Neuronal stem cell (in vitro differentiated cells): ENCODE measurements around the gene SETD1A.

ENCODE experiments used
- DNase-seq: peaks from one replicate; pipeline ENCODE4 v3.0.0-alpha.2; 2013; ENCODE audit warnings: low spot score
- H2AFZ ChIP-seq: one replicate; pipeline ENCODE4 v1.6.1; 2013; ENCODE audit warnings: mild to moderate bottlenecking, low read length, inconsistent platforms
- H2AK5ac ChIP-seq: 2 replicates; pipeline ENCODE4 v1.6.1; 2013; ENCODE audit warnings: low read depth, mild to moderate bottlenecking, inconsistent platforms, low read length, moderate library complexity, mixed read lengths
- H2BK120ac ChIP-seq: 2 replicates; pipeline ENCODE4 v1.6.1; 2013; ENCODE audit warnings: low read depth, mild to moderate bottlenecking, inconsistent platforms, low read length, moderate library complexity, mixed read lengths
- H2BK12ac ChIP-seq: one replicate; pipeline ENCODE4 v1.6.1; 2013; ENCODE audit warnings: low read length, inconsistent platforms
- H2BK15ac ChIP-seq: 2 replicates; pipeline ENCODE4 v1.6.1; 2013; ENCODE audit warnings: mild to moderate bottlenecking, low read length, inconsistent platforms, mixed read lengths
- H2BK5ac ChIP-seq: one replicate; pipeline ENCODE4 v1.6.1; 2013; ENCODE audit warnings: inconsistent platforms, mild to moderate bottlenecking, low read length, moderate library complexity
- H3K14ac ChIP-seq: one replicate; pipeline ENCODE4 v1.6.1; 2013; ENCODE audit warnings: low read length, inconsistent platforms
- H3K18ac ChIP-seq: 2 replicates; pipeline ENCODE4 v1.6.1; 2013; ENCODE audit warnings: low read length, inconsistent platforms
- H3K23ac ChIP-seq: 2 replicates; pipeline ENCODE4 v1.6.1; 2013; ENCODE audit warnings: low read depth, mild to moderate bottlenecking, mixed read lengths, low read length, inconsistent platforms; ENCODE audit not compliant: poor library complexity
- H3K27ac ChIP-seq: replicated peaks from 3 replicates; pipeline ENCODE4 v1.5.1; 2013; ENCODE audit warnings: low read length, inconsistent platforms
- H3K27me3 ChIP-seq, 3 experiments: 2 replicates each; pipeline ENCODE4 v1.6.1; 2013; ENCODE audit warnings: low read length in 3 of 3, mild to moderate bottlenecking in 2 of 3, inconsistent platforms in 1 of 3, low read depth in 1 of 3, mixed read lengths in 1 of 3, moderate library complexity in 1 of 3; ENCODE audit not compliant: control insufficient read depth in 3 of 3, insufficient read depth in 3 of 3
- H3K36me3 ChIP-seq, 2 donors: replicated peaks in 1 of 2; 2 replicates each; pipeline ENCODE4 v1.6.1; 2013; ENCODE audit warnings: low read length in 2 of 2; ENCODE audit not compliant: control insufficient read depth in 2 of 2, insufficient read depth in 2 of 2
- H3K4ac ChIP-seq: 2 replicates; pipeline ENCODE4 v1.6.1; 2013; ENCODE audit warnings: inconsistent platforms, mild to moderate bottlenecking, low read length, moderate library complexity
- H3K4me1 ChIP-seq, 2 donors: 1 replicate in 1 of 2; 2 replicates in 1 of 2; pipeline ENCODE4 v1.6.1; 2013; ENCODE audit warnings: low read length in 2 of 2, low read depth in 1 of 2; ENCODE audit not compliant: control insufficient read depth in 2 of 2, insufficient read depth in 1 of 2
- H3K4me2 ChIP-seq: one replicate; pipeline ENCODE4 v1.6.1; 2013; ENCODE audit warnings: mild to moderate bottlenecking, low read length, inconsistent platforms; ENCODE audit not compliant: insufficient read depth, poor library complexity, severe bottlenecking
- H3K4me3 ChIP-seq, 2 donors: 2 replicates each; pipeline ENCODE4 v1.5.1; 2013; ENCODE audit warnings: low read length in 2 of 2, mild to moderate bottlenecking in 2 of 2, inconsistent platforms in 1 of 2, moderate library complexity in 1 of 2
- H3K79me1 ChIP-seq: one replicate; pipeline ENCODE4 v1.6.1; 2013; ENCODE audit warnings: low read depth, mild to moderate bottlenecking, inconsistent platforms, low read length, moderate library complexity
- H3K9ac ChIP-seq: one replicate; pipeline ENCODE4 v1.6.1; 2013; ENCODE audit warnings: mild to moderate bottlenecking, low read depth, low read length, inconsistent platforms; ENCODE audit not compliant: poor library complexity
- H3K9me3 ChIP-seq, 2 donors: replicated peaks in 1 of 2; 2 replicates each; pipeline versions ENCODE3 to v1.6.1; 2013; ENCODE audit warnings: low read length in 2 of 2, mild to moderate bottlenecking in 2 of 2, inconsistent platforms in 1 of 2, low read depth in 1 of 2, mixed read lengths in 1 of 2, moderate library complexity in 1 of 2; ENCODE audit not compliant: control insufficient read depth in 2 of 2, insufficient read depth in 1 of 2
- H4K8ac ChIP-seq: one replicate; pipeline ENCODE4 v1.6.1; 2013; ENCODE audit warnings: low read depth, mild to moderate bottlenecking, inconsistent platforms, low read length, moderate library complexity
- H4K91ac ChIP-seq: one replicate; pipeline ENCODE4 v1.6.1; 2013; ENCODE audit warnings: low read length, low read depth, mild to moderate bottlenecking, inconsistent platforms; ENCODE audit not compliant: poor library complexity
- WGBS, 2 donors: extraction: QIAGEN DNeasy Blood & Tissue Kit; methylation state at CpG; one replicate each; pipeline ENCODE4 v1.1.7; 2013; ENCODE audit warnings: missing lambda C conversion rate in 2 of 2, mixed read lengths in 1 of 2; ENCODE audit not compliant: insufficient read length in 2 of 2, insufficient replicate concordance in 1 of 2; ENCODE audit errors: extremely low coverage in 2 of 2; 5-methylcytosine and 5-hydroxymethylcytosine counted together

The SETD1A gene

DNA sequence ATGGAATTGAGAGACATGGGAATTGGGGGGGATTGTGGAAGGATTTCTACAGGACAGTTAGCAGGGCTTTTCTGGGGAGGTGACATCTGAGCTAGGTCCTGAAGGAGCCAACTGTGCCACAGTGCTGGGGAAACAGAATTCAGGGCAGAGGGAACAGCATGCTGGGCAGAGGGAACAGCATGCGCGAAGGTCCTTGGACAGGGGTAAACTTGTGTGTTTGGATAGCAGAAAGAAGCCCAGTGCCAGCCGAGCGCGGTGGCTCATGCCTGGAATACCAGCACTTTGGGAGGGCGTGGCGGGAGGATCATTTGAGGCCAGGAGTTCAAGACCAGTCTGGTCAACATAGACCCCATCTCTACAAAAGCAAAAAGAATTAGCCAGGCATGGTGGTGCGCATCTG is 49.0 kb downstream of the SETD1A start:
- no peak for DNase-seq
- no peaks in the 10 kb centered on the region for H3K9me3 ChIP-seq
- no peak overlapping the region for H2BK12ac ChIP-seq
- no peak overlapping the region for H2AK5ac ChIP-seq
- no peak overlapping the region for H3K23ac ChIP-seq
- peak overlapping the region; percentile 75 for H2AFZ ChIP-seq
- H4K91ac ChIP-seq = no peak overlapping the region
- no peaks in the 10 kb centered on the region for H3K36me3 ChIP-seq
- H3K27me3 ChIP-seq = no peaks in the 10 kb centered on the region
- no peak overlapping the region for H4K8ac ChIP-seq
- peak overlapping the region; percentile 26 for H3K9ac ChIP-seq
- H3K14ac ChIP-seq = no peak overlapping the region
- WGBS, 2 donors = no CpG with 5 or more reads among the region's 8 CpGs
- no peak overlapping the region for H2BK15ac ChIP-seq
- no peak overlapping the region for H3K4me2 ChIP-seq
- no peak overlapping the region for H3K18ac ChIP-seq
- no peak overlapping the region for H2BK120ac ChIP-seq
- peaks cover 5% of the 10 kb centered on the region for H3K79me1 ChIP-seq
- no peak overlapping the region for H2BK5ac ChIP-seq
- H3K4me1 ChIP-seq = peaks cover 13 to 26% of the 10 kb centered on the region in 2 donors
- no peak overlapping the region for H3K4me3 ChIP-seq
- no peak overlapping the region for H3K27ac ChIP-seq
- H3K4ac ChIP-seq = no peak overlapping the region

DNA sequence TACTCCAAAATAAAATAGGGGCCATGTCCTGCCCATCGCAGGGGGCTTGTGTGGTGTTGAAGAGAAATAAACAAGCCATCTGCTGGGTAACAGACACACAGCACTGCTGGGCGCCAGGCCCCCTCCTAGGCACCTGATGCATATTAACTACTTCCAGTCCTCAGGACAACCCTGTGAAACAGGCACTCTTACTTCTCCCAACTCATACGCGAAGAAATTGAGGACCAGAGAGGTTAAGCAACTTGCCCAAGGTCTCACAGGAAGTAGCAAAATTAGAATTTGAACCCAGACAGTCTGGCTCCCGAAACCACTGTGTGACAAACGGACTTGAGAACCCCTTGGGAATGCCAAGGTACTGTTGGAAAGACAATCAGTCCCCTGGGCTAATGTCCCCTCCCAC is 50.1 kb downstream of the SETD1A start:
- no peak for DNase-seq
- H3K4me2 ChIP-seq = no peak overlapping the region
- no peak overlapping the region for H3K18ac ChIP-seq
- H2BK5ac ChIP-seq = no peak overlapping the region
- H3K4me3 ChIP-seq = no peak overlapping the region
- no peaks in the 10 kb centered on the region for H3K9me3 ChIP-seq
- H2AFZ ChIP-seq = no peak overlapping the region
- H3K27me3 ChIP-seq = peaks cover 0 to 3% (median 0%) of the 10 kb centered on the region in 3 experiments
- no peak overlapping the region for H2AK5ac ChIP-seq
- H3K4ac ChIP-seq = no peak overlapping the region
- no peak overlapping the region for H3K23ac ChIP-seq
- H2BK120ac ChIP-seq = no peak overlapping the region
- no peak overlapping the region for H4K91ac ChIP-seq
- no peak overlapping the region for H3K9ac ChIP-seq
- H3K36me3 ChIP-seq = no peaks in the 10 kb centered on the region
- H2BK12ac ChIP-seq = no peak overlapping the region
- peaks cover 5% of the 10 kb centered on the region for H3K79me1 ChIP-seq
- WGBS, 2 donors = no CpG with 5 or more reads among the region's 6 CpGs
- H3K27ac ChIP-seq = no peak overlapping the region
- no peak overlapping the region for H2BK15ac ChIP-seq
- no peak overlapping the region for H4K8ac ChIP-seq
- peaks cover 13 to 20% of the 10 kb centered on the region in 2 donors for H3K4me1 ChIP-seq
- H3K14ac ChIP-seq = no peak overlapping the region

DNA sequence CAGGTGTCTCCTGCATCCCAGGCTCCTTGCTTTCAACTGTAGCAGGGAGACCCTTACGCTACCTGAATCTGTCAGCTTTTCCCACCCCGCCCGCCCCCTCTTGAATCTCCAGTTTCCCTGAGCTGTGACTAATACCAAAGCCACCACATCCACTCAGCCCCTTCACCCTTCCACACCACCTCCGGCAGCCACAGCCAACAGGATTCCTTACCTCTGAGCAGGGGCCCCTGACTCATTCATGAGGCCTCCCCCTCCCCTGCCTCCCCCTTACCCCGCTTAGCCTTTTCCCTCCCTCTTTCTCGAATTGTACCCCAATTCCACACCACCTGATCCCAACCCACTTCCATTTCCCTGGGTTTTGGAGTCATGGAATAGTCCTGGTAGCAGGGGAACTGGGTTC is 50.6 kb downstream of the SETD1A start:
- H3K79me1 ChIP-seq = peaks cover 5% of the 10 kb centered on the region
- no peak overlapping the region for H4K91ac ChIP-seq
- no peak overlapping the region for H2AFZ ChIP-seq
- H3K9me3 ChIP-seq = no peaks in the 10 kb centered on the region
- H2BK5ac ChIP-seq = no peak overlapping the region
- no peaks in the 10 kb centered on the region for H3K36me3 ChIP-seq
- no peak for DNase-seq
- no peak overlapping the region for H3K14ac ChIP-seq
- peaks cover 0 to 3% (median 0%) of the 10 kb centered on the region in 3 experiments for H3K27me3 ChIP-seq
- H3K4me3 ChIP-seq = no peak overlapping the region
- no peak overlapping the region for H4K8ac ChIP-seq
- peak overlapping the region; percentile 9 for H2AK5ac ChIP-seq
- no peak overlapping the region for H3K23ac ChIP-seq
- H3K9ac ChIP-seq = no peak overlapping the region
- no peak overlapping the region for H3K4me2 ChIP-seq
- H3K4me1 ChIP-seq = peaks cover 13 to 20% of the 10 kb centered on the region in 2 donors
- no peak overlapping the region for H2BK12ac ChIP-seq
- no peak overlapping the region for H2BK15ac ChIP-seq
- H2BK120ac ChIP-seq = no peak overlapping the region
- WGBS, 2 donors = no CpG with 5 or more reads among the region's 6 CpGs
- H3K4ac ChIP-seq = no peak overlapping the region
- no peak overlapping the region for H3K18ac ChIP-seq
- no peak overlapping the region for H3K27ac ChIP-seq

DNA sequence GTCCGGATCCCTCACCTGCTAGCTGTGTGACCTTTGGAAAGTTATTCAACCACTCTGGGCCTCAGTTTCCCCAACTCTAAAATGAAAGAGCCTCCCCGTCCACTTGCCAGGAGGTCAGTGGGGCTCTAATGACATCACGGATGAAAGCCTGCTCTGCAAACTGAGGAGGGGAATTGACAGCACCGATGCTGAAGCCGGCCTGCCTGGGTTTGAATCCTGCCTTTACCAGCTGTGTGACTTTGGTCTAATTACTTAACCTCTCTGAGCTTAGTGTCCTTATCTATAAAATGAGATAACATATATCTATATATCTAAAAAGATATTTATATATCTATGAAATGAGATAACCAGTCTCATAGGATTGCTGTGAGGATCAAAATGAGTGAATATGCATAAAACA is 51.0 kb downstream of the SETD1A start:
- H3K4me3 ChIP-seq = no peak overlapping the region

More for the DNA sequence above, 51.0 kb downstream of the SETD1A start:
- Histone ChIP-seq H2BK5ac (no peak overlapping the region), H3K4me1 (peaks cover 13 to 19% of the 10 kb centered on the region in 2 donors), H3K4me2 (no peak overlapping the region), H2AFZ (no peak overlapping the region), H3K27ac (no peak overlapping the region), H3K14ac (no peak overlapping the region), H3K27me3 (peaks cover 0 to 3% (median 0%) of the 10 kb centered on the region in 3 experiments), H4K91ac (no peak overlapping the region), H3K9me3 (no peaks in the 10 kb centered on the region), H3K9ac (no peak overlapping the region), H4K8ac (no peak overlapping the region), H3K4ac (no peak overlapping the region), H2BK120ac (no peak overlapping the region), H2BK15ac (no peak overlapping the region), H2BK12ac (no peak overlapping the region), H3K79me1 (peaks cover 5% of the 10 kb centered on the region), H2AK5ac (peak overlapping the region; percentile 9), H3K36me3 (no peaks in the 10 kb centered on the region), H3K18ac (no peak overlapping the region), H3K23ac (no peak overlapping the region)
- no CpG with 5 or more reads among the region's 5 CpGs for WGBS, 2 donors
- DNase-seq = no peak
